ENCODE results near the gene ZSCAN30. TPM values are rescaled to one million over a fixed set of nuclear protein-coding genes. Genes with fewer than 3 reads are reported as not detected.

ZSCAN30 gene
- total RNA-seq, 3 donors from 2014 or later (not counting 1 experiment from before 2014, with no cell fraction given): 15.4 to 21.0 (median 16.4) TPM

DNA sequence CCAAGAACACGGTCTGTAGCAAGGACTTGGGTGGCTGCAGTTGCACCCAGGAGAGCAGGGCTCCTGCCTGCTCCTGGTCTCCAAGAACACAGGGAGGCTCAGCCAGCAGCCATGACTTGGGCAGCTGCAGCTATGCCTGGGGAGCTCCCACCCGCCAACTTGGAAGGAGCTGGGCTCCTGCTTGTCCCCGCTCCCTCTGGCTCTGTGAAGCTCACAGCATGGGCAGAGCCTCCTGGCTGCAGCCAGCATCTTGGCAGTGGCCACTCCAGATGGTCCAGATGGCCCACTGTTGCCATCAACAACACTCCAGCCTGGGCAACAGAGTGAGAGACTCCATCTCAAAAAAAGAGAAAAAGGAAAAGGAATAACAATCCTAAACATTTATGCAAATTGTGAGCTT, 5.2 kb downstream of the ZSCAN30 start:
- no peaks in the 10 kb centered on the region for H3K36me3 Mint-ChIP-seq
- WGBS (ENCODE audit: insufficient coverage): 98% methylated on average over 3 of the region's 3 CpGs

GRCh38 chr18:35283923-35284794, 5.9 kb downstream of the ZSCAN30 start:
- no peaks in the 10 kb centered on the region for H3K36me3 Mint-ChIP-seq
- peaks cover 4% of the 10 kb centered on the region for H3K36me3 ChIP-seq (ENCODE audit: control insufficient read depth, insufficient read depth, low read length)
- 92% methylated on average over 7 of the region's 7 CpGs for WGBS (ENCODE audit: insufficient coverage)
- ATAC-seq: no peak
- no peaks in the 10 kb centered on the region for H3K27me3 Mint-ChIP-seq (ENCODE audit: low read depth in 2 of 2)
- peaks cover 5% of the 10 kb centered on the region for H3K4me1 ChIP-seq (ENCODE audit: control insufficient read depth, insufficient read depth, low read length)
- H3K4me1 Mint-ChIP-seq: peaks cover 8 to 16% of the 10 kb centered on the region in 2 donors
- H3K27ac ChIP-seq (ENCODE audit: low read length): no peak overlapping the region
- no peak overlapping the region for H3K4me3 Mint-ChIP-seq
- H3K9me3 Mint-ChIP-seq: peaks cover 2 to 3% of the 10 kb centered on the region in 2 donors
- TF ChIP-seq CTCF (IDR thresholded peaks at IDR 0.05): no peak
- intact Hi-C loops (cut with micrococcal nuclease): no loop called here
- H3K27ac Mint-ChIP-seq: no peak overlapping the region
- no peaks in the 10 kb centered on the region for H3K9me3 ChIP-seq (ENCODE audit: control insufficient read depth, insufficient read depth, low read length)
- H3K27me3 ChIP-seq (ENCODE audit: control insufficient read depth, insufficient read depth, low read length): no peaks in the 10 kb centered on the region
- no peak overlapping the region for H3K4me3 ChIP-seq (ENCODE audit: low read length)
- DNase-seq: no peak

More for the DNA sequence above, 5.2 kb downstream of the ZSCAN30 start:
- H3K9me3 Mint-ChIP-seq: peaks cover 2 to 3% of the 10 kb centered on the region in 2 donors
- H3K9me3 ChIP-seq (ENCODE audit: control insufficient read depth, insufficient read depth, low read length): no peaks in the 10 kb centered on the region
- intact Hi-C loops (cut with micrococcal nuclease): no loop called here
- TF ChIP-seq CTCF (IDR thresholded peaks at IDR 0.05): no peak
- H3K27me3 Mint-ChIP-seq (ENCODE audit: low read depth in 2 of 2): no peaks in the 10 kb centered on the region
- no peak overlapping the region for H3K4me3 Mint-ChIP-seq
- ATAC-seq: no peak
- H3K27ac Mint-ChIP-seq: no peak overlapping the region
- H3K27me3 ChIP-seq (ENCODE audit: control insufficient read depth, insufficient read depth, low read length): no peaks in the 10 kb centered on the region
- peaks cover 12% of the 10 kb centered on the region for H3K4me1 ChIP-seq (ENCODE audit: control insufficient read depth, insufficient read depth, low read length)
- no peak overlapping the region for H3K4me3 ChIP-seq (ENCODE audit: low read length)
- peaks cover 15 to 22% of the 10 kb centered on the region in 2 donors for H3K4me1 Mint-ChIP-seq
- DNase-seq: no peak
- no peak overlapping the region for H3K27ac ChIP-seq (ENCODE audit: low read length)
- peaks cover 4% of the 10 kb centered on the region for H3K36me3 ChIP-seq (ENCODE audit: control insufficient read depth, insufficient read depth, low read length)

GRCh38 chr18:35282353-35282752, 7.7 kb downstream of the ZSCAN30 start:
- no peak for DNase-seq
- no peak for ATAC-seq
- intact Hi-C loops (cut with micrococcal nuclease): no loop called here
- H3K4me3 ChIP-seq (ENCODE audit: low read length): no peak overlapping the region
- no peak for TF ChIP-seq CTCF (IDR thresholded peaks at IDR 0.05)
- H3K4me1 Mint-ChIP-seq: peaks cover 0 to 17% of the 10 kb centered on the region in 2 donors
- no peaks in the 10 kb centered on the region for H3K27me3 ChIP-seq (ENCODE audit: control insufficient read depth, insufficient read depth, low read length)
- no peaks in the 10 kb centered on the region for H3K4me1 ChIP-seq (ENCODE audit: control insufficient read depth, insufficient read depth, low read length)
- no peak overlapping the region for H3K27ac ChIP-seq (ENCODE audit: low read length)
- no peaks in the 10 kb centered on the region for H3K36me3 Mint-ChIP-seq
- no peak overlapping the region for H3K27ac Mint-ChIP-seq
- H3K27me3 Mint-ChIP-seq (ENCODE audit: low read depth in 2 of 2): no peaks in the 10 kb centered on the region
- H3K36me3 ChIP-seq (ENCODE audit: control insufficient read depth, insufficient read depth, low read length): peaks cover 4% of the 10 kb centered on the region
- H3K9me3 Mint-ChIP-seq: peaks cover 2 to 3% of the 10 kb centered on the region in 2 donors
- 100% methylated on average over 1 of the region's 1 CpG for WGBS (ENCODE audit: insufficient coverage)
- H3K4me3 Mint-ChIP-seq: no peak overlapping the region
- no peaks in the 10 kb centered on the region for H3K9me3 ChIP-seq (ENCODE audit: control insufficient read depth, insufficient read depth, low read length)
